Keratinocyte (primary cell): Measurements from ENCODE around the gene TGFB1I1. TPM values are rescaled to one million over a fixed set of nuclear protein-coding genes. Genes with fewer than 3 reads are reported as not detected.

Source experiments
- DNase-seq: peaks from one replicate; pipeline ENCODE4 v3.0.0-alpha.2; 2011; ENCODE audit warnings: low read depth, missing footprints, low spot score
- FAIRE-seq: peaks from 2 replicates; lab custom pipeline; 2011; peaks lifted over from hg19 to GRCh38; lab: Jason Lieb, UNC
- H2AFZ ChIP-seq: 2 replicates; pipeline ENCODE4 v1.6.0; 2012; ENCODE audit warnings: low read length, control low read depth, inconsistent platforms; ENCODE audit not compliant: control insufficient read depth
- H3K27ac ChIP-seq: 2 replicates; pipeline ENCODE4 v1.5.1; 2011; ENCODE audit warnings: low read length; ENCODE audit not compliant: control insufficient read depth, insufficient read depth
- H3K27me3 ChIP-seq: 3 replicates; pipeline ENCODE4 v1.6.0; 2011; ENCODE audit warnings: low read length; ENCODE audit not compliant: control insufficient read depth, insufficient read depth; ENCODE audit errors: extremely low read depth
- H3K36me3 ChIP-seq, 2 experiments: 2 replicates in 1 of 2; 3 replicates in 1 of 2; pipeline ENCODE4 v1.5.1; 2011; ENCODE audit warnings: low read length in 2 of 2, mild to moderate bottlenecking in 1 of 2; ENCODE audit not compliant: control insufficient read depth in 2 of 2, insufficient read depth in 2 of 2; ENCODE audit errors: extremely low read depth in 1 of 2
- H3K4me1 ChIP-seq: 3 replicates; pipeline ENCODE4 v1.5.1; 2011; ENCODE audit warnings: low read length; ENCODE audit not compliant: control insufficient read depth, insufficient read depth; ENCODE audit errors: extremely low read depth
- H3K4me2 ChIP-seq: 3 replicates; pipeline ENCODE4 v1.6.0; 2011; ENCODE audit warnings: low read depth, low read length; ENCODE audit not compliant: control insufficient read depth, insufficient read depth; ENCODE audit errors: extremely low read depth
- H3K4me3 ChIP-seq, 3 experiments: fragments of 200-600 bp in 1 of 3; sonication (generic) in 1 of 3; 2 replicates in 2 of 3; 3 replicates in 1 of 3; pipeline ENCODE4 v1.5.1; 2011 to 2016; ENCODE audit warnings: low read length in 3 of 3, mild to moderate bottlenecking in 3 of 3, control low read depth in 2 of 3, inconsistent platforms in 1 of 3, low read depth in 1 of 3, mixed read lengths in 1 of 3, mixed run types in 1 of 3, moderate library complexity in 1 of 3; ENCODE audit not compliant: control insufficient read depth in 2 of 3, insufficient read depth in 2 of 3; ENCODE audit errors: extremely low read depth in 1 of 3
- H3K79me2 ChIP-seq: 2 replicates; pipeline ENCODE4 v1.6.0; 2012; ENCODE audit warnings: low read length; ENCODE audit not compliant: control insufficient read depth, insufficient read depth
- H3K9ac ChIP-seq: 3 replicates; pipeline ENCODE4 v1.6.0; 2011; ENCODE audit warnings: low read length; ENCODE audit not compliant: control insufficient read depth, insufficient read depth; ENCODE audit errors: extremely low read depth
- H3K9me1 ChIP-seq: 3 replicates; pipeline ENCODE4 v1.6.0; 2011; ENCODE audit warnings: low read length; ENCODE audit not compliant: control insufficient read depth, insufficient read depth; ENCODE audit errors: extremely low read depth
- H3K9me3 ChIP-seq: 2 replicates; pipeline ENCODE4 v1.5.1; 2012; ENCODE audit warnings: low read depth, low read length; ENCODE audit not compliant: control insufficient read depth
- H4K20me1 ChIP-seq: 3 replicates; pipeline ENCODE4 v1.6.0; 2011; ENCODE audit warnings: low read length; ENCODE audit not compliant: control insufficient read depth, insufficient read depth; ENCODE audit errors: extremely low read depth
- EZH2 ChIP-seq: IDR thresholded peaks from one replicate; pipeline ENCODE4 v1.6.1; 2012; ENCODE audit warnings: inconsistent platforms, mild to moderate bottlenecking, low read length, moderate library complexity
- dilution Hi-C: fragments of 300-500 bp; cut with MboI; formaldehyde crosslinking; loops from one replicate; pipeline ENCODE4 v1.7.0; 2020; ENCODE audit warnings: low sequenced_read_pairs; ENCODE audit not compliant: extremely low pct_ligation_motif_present
- polyA plus RNA-seq, 5 experiments: library from polyadenylated mRNA; depleted of rRNA in 3 of 5; stranded (reverse) in 3 of 5; stranded (forward) in 1 of 5; unstranded in 1 of 5; fragments of >200 nt; gene quantifications; 1 replicate in 1 of 5; 2 replicates in 3 of 5; 3 replicates in 1 of 5; pipeline versions ENCODE4 v1.2.1 to v1.2.3, GENCODE V29; 2011 to 2012; ENCODE audit warnings: missing spikeins in 2 of 5, low read depth in 1 of 5, low replicate concordance in 1 of 5
- TF ChIP-seq, protein P1 (sequence below), 3 experiments: IDR thresholded peaks in 1 of 3; conservative IDR thresholded peaks in 1 of 3; optimal IDR thresholded peaks in 1 of 3; 2 replicates in 2 of 3; 3 replicates in 1 of 3; pipeline versions ENCODE3 to v1.5.1; 2011; ENCODE audit warnings: low read length in 3 of 3, mild to moderate bottlenecking in 3 of 3, moderate library complexity in 2 of 3, control low read depth in 1 of 3, inconsistent platforms in 1 of 3; ENCODE audit not compliant: insufficient read depth in 2 of 3; ENCODE audit errors: extremely low read depth in 1 of 3

Gene TGFB1I1
- polyA plus RNA-seq, 1 donor (not counting 4 experiments of a cell fraction or from before 2014, with no cell fraction given): 3.7 TPM

DNA sequence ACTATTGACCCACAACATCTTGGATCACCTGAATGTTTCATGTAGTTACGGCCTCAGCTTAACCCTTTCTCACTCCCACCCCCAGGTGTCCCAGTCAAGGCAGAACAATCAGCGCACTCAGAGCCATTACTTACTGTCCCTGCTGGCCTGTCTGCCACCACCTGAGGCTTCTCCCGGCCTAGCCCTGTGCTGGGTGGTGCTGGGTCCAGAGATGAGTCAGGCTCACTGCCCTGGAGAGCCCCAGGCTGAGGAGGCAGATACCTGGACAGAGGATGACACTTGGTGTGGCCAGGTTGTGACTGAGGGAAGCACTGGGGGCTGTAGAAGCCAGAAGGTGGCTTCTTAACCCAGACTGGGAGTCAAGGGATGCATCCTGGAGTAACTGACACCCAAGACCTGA is 7.0 kb downstream of the TGFB1I1 start:
- Histone ChIP-seq H3K4me1 (peaks cover 2% of the 10 kb centered on the region), H4K20me1 (no peaks in the 10 kb centered on the region), H3K9me1 (no peaks in the 10 kb centered on the region), H3K36me3 (peaks cover 0 to 3% of the 10 kb centered on the region in 2 experiments), H3K4me2 (no peak overlapping the region), H3K4me3 (no peak overlapping the region), H3K9me3 (no peaks in the 10 kb centered on the region), H2AFZ (no peak overlapping the region), H3K27ac (no peak overlapping the region), H3K9ac (no peak overlapping the region), H3K27me3 (no peaks in the 10 kb centered on the region), H3K79me2 (no peaks in the 10 kb centered on the region)
- DNase-seq: no peak
- no peak for FAIRE-seq
- TF ChIP-seq, protein P1, sequence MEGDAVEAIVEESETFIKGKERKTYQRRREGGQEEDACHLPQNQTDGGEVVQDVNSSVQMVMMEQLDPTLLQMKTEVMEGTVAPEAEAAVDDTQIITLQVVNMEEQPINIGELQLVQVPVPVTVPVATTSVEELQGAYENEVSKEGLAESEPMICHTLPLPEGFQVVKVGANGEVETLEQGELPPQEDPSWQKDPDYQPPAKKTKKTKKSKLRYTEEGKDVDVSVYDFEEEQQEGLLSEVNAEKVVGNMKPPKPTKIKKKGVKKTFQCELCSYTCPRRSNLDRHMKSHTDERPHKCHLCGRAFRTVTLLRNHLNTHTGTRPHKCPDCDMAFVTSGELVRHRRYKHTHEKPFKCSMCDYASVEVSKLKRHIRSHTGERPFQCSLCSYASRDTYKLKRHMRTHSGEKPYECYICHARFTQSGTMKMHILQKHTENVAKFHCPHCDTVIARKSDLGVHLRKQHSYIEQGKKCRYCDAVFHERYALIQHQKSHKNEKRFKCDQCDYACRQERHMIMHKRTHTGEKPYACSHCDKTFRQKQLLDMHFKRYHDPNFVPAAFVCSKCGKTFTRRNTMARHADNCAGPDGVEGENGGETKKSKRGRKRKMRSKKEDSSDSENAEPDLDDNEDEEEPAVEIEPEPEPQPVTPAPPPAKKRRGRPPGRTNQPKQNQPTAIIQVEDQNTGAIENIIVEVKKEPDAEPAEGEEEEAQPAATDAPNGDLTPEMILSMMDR (optimal IDR thresholded peaks at IDR 0.05 in 1 of 3, IDR thresholded peaks at IDR 0.05 in 1 of 3, conservative IDR thresholded peaks at IDR 0.05 in 1 of 3; ENCODE audit: extremely low read depth in 1 of 3, insufficient read depth in 2 of 3, low read length in 3 of 3): no peak
- TF ChIP-seq EZH2: no peak
- dilution Hi-C loops: no loop called here

DNA sequence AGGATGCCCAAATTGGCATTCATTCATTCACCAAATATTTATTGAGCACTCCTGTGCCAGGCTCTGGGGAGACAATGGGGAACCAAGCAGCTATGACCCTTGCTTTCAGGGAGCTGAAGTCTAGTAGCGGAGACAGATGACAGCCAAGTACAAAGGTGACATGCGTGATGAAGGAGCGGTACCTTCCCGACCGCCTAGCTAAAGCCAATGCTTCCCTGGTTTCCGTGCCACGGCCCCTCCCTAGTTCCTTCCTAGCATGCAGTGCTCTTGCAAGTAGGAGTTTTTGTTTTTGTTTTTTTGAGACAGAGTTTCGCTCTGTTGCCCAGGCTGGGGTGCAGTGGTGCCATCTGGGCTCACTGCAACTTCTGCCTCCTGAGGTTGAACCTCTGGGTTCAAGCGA is 7.8 kb downstream of the TGFB1I1 start:
- DNase-seq (no peak), FAIRE-seq (no peak)
- peaks cover 2% of the 10 kb centered on the region for H3K4me1 ChIP-seq
- dilution Hi-C loops: no loop called here
- no peaks in the 10 kb centered on the region for H3K9me1 ChIP-seq
- no peak overlapping the region for H3K9ac ChIP-seq
- H2AFZ ChIP-seq: no peak overlapping the region
- peaks cover 0 to 3% of the 10 kb centered on the region in 2 experiments for H3K36me3 ChIP-seq
- no peak overlapping the region for H3K4me2 ChIP-seq
- H3K9me3 ChIP-seq: no peaks in the 10 kb centered on the region
- no peaks in the 10 kb centered on the region for H3K27me3 ChIP-seq
- no peak overlapping the region for H3K4me3 ChIP-seq
- H3K27ac ChIP-seq: no peak overlapping the region
- H3K79me2 ChIP-seq: no peaks in the 10 kb centered on the region
- no peaks in the 10 kb centered on the region for H4K20me1 ChIP-seq
- no peak for TF ChIP-seq EZH2
- TF ChIP-seq, protein P1 (optimal IDR thresholded peaks at IDR 0.05 in 1 of 3, IDR thresholded peaks at IDR 0.05 in 1 of 3, conservative IDR thresholded peaks at IDR 0.05 in 1 of 3; ENCODE audit: extremely low read depth in 1 of 3, insufficient read depth in 2 of 3, low read length in 3 of 3): no peak
